HG03565 (cell line): ENCODE data around the gene IGSF9.

ENCODE experiments used
- ATAC-seq: cut with Tn5 transposase; IDR thresholded peaks from one replicate; pipeline ENCODE4 v1.9.1; 2021; ENCODE audit warnings: mild to moderate bottlenecking, moderate library complexity; ENCODE audit not compliant: unreplicated experiment

The IGSF9 gene

GRCh38 chr1:159934136-159935039 is 11.0 kb downstream of the IGSF9 start:
- no peak for ATAC-seq

- no peak for ATAC-seq
Measured at GRCh38 chr1:159933347-159933746, 12.1 kb downstream of the IGSF9 start.

- ATAC-seq, result no peak
Measured at GRCh38 chr1:159932296-159933285, 12.8 kb downstream of the IGSF9 start.

- no peak for ATAC-seq
Measured at GRCh38 chr1:159931795-159932173, 13.6 kb downstream of the IGSF9 start.

- no peak for ATAC-seq
Measured at GRCh38 chr1:159931101-159931794, 14.2 kb downstream of the IGSF9 start.

- ATAC-seq, result no peak
Measured at GRCh38 chr1:159930634-159931033, 14.8 kb downstream of the IGSF9 start.

GRCh38 chr1:159930216-159930615 is 15.2 kb downstream of the IGSF9 start:
- ATAC-seq, result no peak

GRCh38 chr1:159929155-159930051 is 16.0 kb downstream of the IGSF9 start:
- no peak for ATAC-seq

- ATAC-seq, result no peak
Measured at GRCh38 chr1:159928491-159929050, 16.8 kb downstream of the IGSF9 start.

GRCh38 chr1:159927849-159928431 is 17.5 kb downstream of the IGSF9 start:
- no peak for ATAC-seq

- no peak for ATAC-seq
Measured at GRCh38 chr1:159927211-159927848, 18.1 kb downstream of the IGSF9 start.

- no peak for ATAC-seq
Measured at GRCh38 chr1:159925719-159926078, 19.7 kb downstream of the IGSF9 start.

GRCh38 chr1:159924791-159925718 is 20.4 kb downstream of the IGSF9 start, which contains the start of gene TAGLN2:
Gene TAGLN2 (minus strand): TSS chr1:159925507. CDS start chr1:159920509, 4,998 bp downstream.
- ATAC-seq, result peak; percentile 58

GRCh38 chr1:159924025-159924790 is 21.2 kb downstream of the IGSF9 start:
- no peak for ATAC-seq

- peak; percentile 14 for ATAC-seq
Measured at GRCh38 chr1:159923203-159924024, 22.0 kb downstream of the IGSF9 start.
